IPS-20b (cell line): ENCODE data around the gene MYO5C.

Source experiments
- H3K27ac ChIP-seq: one replicate; pipeline ENCODE4 v1.5.1; 2013; ENCODE audit warnings: low read length
- H3K27me3 ChIP-seq: 2 replicates; pipeline ENCODE4 v1.6.1; 2013; ENCODE audit warnings: mild to moderate bottlenecking, low read length, inconsistent platforms; ENCODE audit not compliant: insufficient read depth
- H3K36me3 ChIP-seq: 2 replicates; pipeline ENCODE4 v1.6.1; 2013; ENCODE audit warnings: low read depth, mild to moderate bottlenecking, inconsistent platforms, low read length, moderate library complexity; ENCODE audit not compliant: insufficient read depth
- H3K4me1 ChIP-seq: 2 replicates; pipeline ENCODE4 v1.6.1; 2013; ENCODE audit warnings: mild to moderate bottlenecking, control low read depth, inconsistent platforms, low read length, moderate library complexity; ENCODE audit not compliant: insufficient read depth
- H3K4me3 ChIP-seq: 2 replicates; pipeline ENCODE4 v1.5.1; 2013; ENCODE audit warnings: mild to moderate bottlenecking, low read length, inconsistent platforms
- H3K9ac ChIP-seq: 2 replicates; pipeline ENCODE4 v1.6.1; 2013; ENCODE audit warnings: low read depth, mild to moderate bottlenecking, inconsistent platforms, low read length, moderate library complexity
- H3K9me3 ChIP-seq: 2 replicates; pipeline ENCODE4 v1.6.1; 2013; ENCODE audit warnings: mild to moderate bottlenecking, low read depth, low read length, inconsistent platforms; ENCODE audit not compliant: insufficient read depth

MYO5C gene

GRCh38 chr15:52295421-52296001 is at the start of gene MYO5C:
Gene MYO5C, minus strand, starts transcription at chr15:52295804. Its CDS starts 168 bp downstream, at chr15:52295636.
- no peak within 1 kb of the TSS for H3K27ac ChIP-seq
- H3K36me3 ChIP-seq = peaks cover 11% of the 10 kb centered on the region
- peak within 1 kb of the TSS; percentile 70; the same call in 1 of the 2 replicates for H3K9ac ChIP-seq
- peak within 1 kb of the TSS; percentile 81 for H3K4me3 ChIP-seq
- H3K9me3 ChIP-seq = no peaks in the 10 kb centered on the region
- H3K27me3 ChIP-seq = peaks cover 4% of the 10 kb centered on the region; the same call in 1 of the 2 replicates
- peaks cover 4% of the 10 kb centered on the region; the same call in 1 of the 2 replicates for H3K4me1 ChIP-seq

- Histone ChIP-seq H3K9me3 (no peaks in the 10 kb centered on the region), H3K4me1 (peaks cover 6% of the 10 kb centered on the region; the same call in 1 of the 2 replicates), H3K27ac (no peak overlapping the region), H3K27me3 (no peaks in the 10 kb centered on the region), H3K36me3 (peaks cover 6% of the 10 kb centered on the region; the same call in 1 of the 2 replicates), H3K9ac (no peak overlapping the region), H3K4me3 (no peak overlapping the region)
Observed at GRCh38 chr15:52344592-52344991, 49.0 kb upstream of the MYO5C start.

- no peaks in the 10 kb centered on the region for H3K9me3 ChIP-seq
Observed at GRCh38 chr15:52343831-52344230, 48.2 kb upstream of the MYO5C start.

GRCh38 chr15:52340093-52340492 is 44.5 kb upstream of the MYO5C start:
- H3K4me3 ChIP-seq = no peak overlapping the region
- H3K9ac ChIP-seq = no peak overlapping the region
- peak overlapping the region; percentile 2 for H3K27ac ChIP-seq
- no peaks in the 10 kb centered on the region for H3K27me3 ChIP-seq
- peaks cover 21% of the 10 kb centered on the region; the same call in 1 of the 2 replicates for H3K4me1 ChIP-seq
- H3K36me3 ChIP-seq = no peaks in the 10 kb centered on the region
- no peaks in the 10 kb centered on the region for H3K9me3 ChIP-seq

More at GRCh38 chr15:52343831-52344230, 48.2 kb upstream of the MYO5C start:
- no peak overlapping the region for H3K9ac ChIP-seq
- no peak overlapping the region for H3K27ac ChIP-seq
- 0 out of 2 replicates have a peak, but pooled peaks cover 1% of the 10 kb centered on the region for H3K36me3 ChIP-seq
- H3K4me1 ChIP-seq = peaks cover 9% of the 10 kb centered on the region; the same call in 1 of the 2 replicates
- no peaks in the 10 kb centered on the region for H3K27me3 ChIP-seq
- H3K4me3 ChIP-seq = no peak overlapping the region

GRCh38 chr15:52338891-52339290 is 43.3 kb upstream of the MYO5C start:
- Histone ChIP-seq H3K4me3 (no peak overlapping the region), H3K27me3 (no peaks in the 10 kb centered on the region), H3K4me1 (peaks cover 21% of the 10 kb centered on the region; the same call in 1 of the 2 replicates), H3K27ac (no peak overlapping the region), H3K9me3 (no peaks in the 10 kb centered on the region), H3K36me3 (no peaks in the 10 kb centered on the region), H3K9ac (no peak overlapping the region)

- no peak overlapping the region for H3K9ac ChIP-seq
Observed at GRCh38 chr15:52338058-52338457, 42.5 kb upstream of the MYO5C start.

GRCh38 chr15:52337198-52337853 is 41.7 kb upstream of the MYO5C start:
- Histone ChIP-seq H3K4me3 (no peak overlapping the region), H3K36me3 (no peaks in the 10 kb centered on the region), H3K27ac (no peak overlapping the region), H3K4me1 (peaks cover 21% of the 10 kb centered on the region; the same call in 1 of the 2 replicates), H3K9me3 (no peaks in the 10 kb centered on the region), H3K27me3 (no peaks in the 10 kb centered on the region), H3K9ac (no peak overlapping the region; the same call in 1 of the 2 replicates)

More at GRCh38 chr15:52338058-52338457, 42.5 kb upstream of the MYO5C start:
- Histone ChIP-seq H3K27ac (no peak overlapping the region), H3K36me3 (no peaks in the 10 kb centered on the region), H3K27me3 (no peaks in the 10 kb centered on the region), H3K9me3 (no peaks in the 10 kb centered on the region), H3K4me1 (peaks cover 21% of the 10 kb centered on the region; the same call in 1 of the 2 replicates), H3K4me3 (no peak overlapping the region)

GRCh38 chr15:52336529-52336928 is 40.9 kb upstream of the MYO5C start:
- H3K27ac ChIP-seq = no peak overlapping the region

GRCh38 chr15:52334491-52335160 is 39.0 kb upstream of the MYO5C start:
- Histone ChIP-seq H3K9ac (no peak overlapping the region), H3K4me1 (peaks cover 15% of the 10 kb centered on the region; the same call in 1 of the 2 replicates), H3K36me3 (no peaks in the 10 kb centered on the region), H3K27me3 (no peaks in the 10 kb centered on the region), H3K27ac (no peak overlapping the region), H3K4me3 (no peak overlapping the region), H3K9me3 (no peaks in the 10 kb centered on the region)

More at GRCh38 chr15:52336529-52336928, 40.9 kb upstream of the MYO5C start:
- Histone ChIP-seq H3K9me3 (no peaks in the 10 kb centered on the region), H3K36me3 (no peaks in the 10 kb centered on the region), H3K27me3 (no peaks in the 10 kb centered on the region), H3K9ac (no peak overlapping the region), H3K4me3 (no peak overlapping the region), H3K4me1 (peaks cover 21% of the 10 kb centered on the region; the same call in 1 of the 2 replicates)

- H3K27me3 ChIP-seq = no peaks in the 10 kb centered on the region
- H3K9ac ChIP-seq = no peak overlapping the region
- no peaks in the 10 kb centered on the region; the same call in 1 of the 2 replicates for H3K4me1 ChIP-seq
- no peak overlapping the region for H3K27ac ChIP-seq
- H3K36me3 ChIP-seq = peaks cover 11% of the 10 kb centered on the region; the same call in 1 of the 2 replicates
- no peaks in the 10 kb centered on the region for H3K9me3 ChIP-seq
- H3K4me3 ChIP-seq = no peak overlapping the region
Observed at GRCh38 chr15:52331490-52332240, 36.1 kb upstream of the MYO5C start.

GRCh38 chr15:52329987-52330386 is 34.4 kb upstream of the MYO5C start:
- H3K4me3 ChIP-seq = no peak overlapping the region
- no peak overlapping the region for H3K9ac ChIP-seq
- H3K27me3 ChIP-seq = no peaks in the 10 kb centered on the region
- no peaks in the 10 kb centered on the region for H3K4me1 ChIP-seq
- peaks cover 17% of the 10 kb centered on the region; the same call in 1 of the 2 replicates for H3K36me3 ChIP-seq
- H3K27ac ChIP-seq = no peak overlapping the region
- no peaks in the 10 kb centered on the region for H3K9me3 ChIP-seq
